B cell (primary cell): ENCODE data around the gene PPP6R1. TPM values are rescaled to one million over a fixed set of nuclear protein-coding genes. Genes with fewer than 3 reads are reported as not detected.

Source experiments
- ATAC-seq: fragments of 200-7000 bp; cut with Tn5 transposase; one replicate; pipeline ENCODE4 v1.10.0; 2021; ENCODE audit warnings: low read depth, mild to moderate bottlenecking, moderate number of reproducible peaks, moderate library complexity
- CTCF ChIA-PET: fragments of 350-600 bp; sonication (Branson Sonifier 250); formaldehyde crosslinking; loops from one replicate; lab custom pipeline; 2021; ENCODE audit warnings: antibody characterized with exemption, inconsistent platforms; lab: Charles Lee
- POLR2A ChIA-PET: fragments of 350-600 bp; sonication (Branson Sonifier 250); formaldehyde crosslinking; loops from one replicate; lab custom pipeline; 2021; ENCODE audit warnings: antibody characterized with exemption; lab: Charles Lee
- DNase-seq: peaks from one replicate; pipeline ENCODE4 v3.0.0; 2013
- H2AFZ ChIP-seq: 2 replicates; pipeline ENCODE4 v1.6.1; 2012; ENCODE audit warnings: mild to moderate bottlenecking, low read depth, low read length; ENCODE audit not compliant: insufficient read depth, poor library complexity, severe bottlenecking
- H3K27ac ChIP-seq, 2 donors: 1 replicate in 1 of 2; 2 replicates in 1 of 2; pipeline ENCODE4 v1.5.1; 2012 to 2013; ENCODE audit warnings: low read length in 2 of 2, mild to moderate bottlenecking in 2 of 2, moderate library complexity in 1 of 2
- H3K27me3 ChIP-seq, 4 experiments: fragments of 200-600 bp in 1 of 4; sonication (generic) in 1 of 4; replicated peaks in 1 of 4; 1 replicate in 2 of 4; 2 replicates in 2 of 4; pipeline versions ENCODE4 v1.6.1 to v1.7.0; 2013 to 2016; ENCODE audit warnings: low read length in 3 of 4, mild to moderate bottlenecking in 2 of 4, mixed read lengths in 1 of 4, moderate library complexity in 1 of 4; ENCODE audit not compliant: insufficient read depth in 4 of 4, control insufficient read depth in 3 of 4; ENCODE audit errors: control extremely low read depth in 1 of 4
- H3K36me3 ChIP-seq, 2 experiments: replicated peaks in 1 of 2; 1 replicate in 1 of 2; 2 replicates in 1 of 2; pipeline versions ENCODE4 v1.6.1 to v1.7.1; 2013; ENCODE audit warnings: low read length in 1 of 2; ENCODE audit not compliant: insufficient read depth in 2 of 2, control insufficient read depth in 1 of 2; ENCODE audit errors: control extremely low read depth in 1 of 2, extremely low read depth in 1 of 2
- H3K4me1 ChIP-seq, 2 donors: fragments of 200-600 bp in 1 of 2; sonication (generic) in 1 of 2; 1 replicate in 1 of 2; 2 replicates in 1 of 2; pipeline versions ENCODE4 v1.5.1 to v1.6.1; 2013 to 2017; ENCODE audit warnings: low read length in 2 of 2; ENCODE audit not compliant: control insufficient read depth in 2 of 2, insufficient read depth in 2 of 2
- H3K4me2 ChIP-seq: replicated peaks from 2 replicates; pipeline ENCODE3; 2012; ENCODE audit warnings: mild to moderate bottlenecking, low read depth, low read length; ENCODE audit not compliant: poor library complexity, severe bottlenecking
- H3K4me3 ChIP-seq, 5 experiments: fragments of 200-600 bp in 1 of 5; sonication (generic) in 1 of 5; 1 replicate in 3 of 5; 2 replicates in 2 of 5; pipeline versions ENCODE4 v1.5.1 to v1.7.0; 2011 to 2016; ENCODE audit warnings: low read length in 4 of 5, mild to moderate bottlenecking in 4 of 5, low read depth in 2 of 5, control low read depth in 1 of 5, moderate library complexity in 1 of 5; ENCODE audit not compliant: insufficient read depth in 1 of 5; ENCODE audit errors: control extremely low read depth in 1 of 5, extremely low read depth in 1 of 5
- H3K79me2 ChIP-seq: fragments of 200-600 bp; sonication (generic); one replicate; pipeline ENCODE4 v1.6.0; 2016; ENCODE audit warnings: low read length; ENCODE audit not compliant: control insufficient read depth, insufficient read depth
- H3K9ac ChIP-seq: fragments of 200-600 bp; sonication (generic); 2 replicates; pipeline ENCODE4 v1.6.1; 2017; ENCODE audit warnings: mild to moderate bottlenecking, low read length, moderate library complexity
- H3K9me3 ChIP-seq, 3 donors: one replicate each; pipeline versions ENCODE4 v1.6.1 to v1.7.1; 2013; ENCODE audit warnings: low read length in 2 of 3; ENCODE audit not compliant: control insufficient read depth in 2 of 3, insufficient read depth in 1 of 3; ENCODE audit errors: control extremely low read depth in 1 of 3
- H4K20me1 ChIP-seq: 2 replicates; pipeline ENCODE4 v1.6.0; 2012; ENCODE audit warnings: mild to moderate bottlenecking, low read length; ENCODE audit not compliant: insufficient read depth, control insufficient read depth, poor library complexity, severe bottlenecking
- H3K27ac Mint-ChIP-seq: one replicate; pipeline ENCODE4 v1.8.0; 2021; ENCODE audit warnings: mixed read lengths
- H3K27me3 Mint-ChIP-seq: one replicate; pipeline ENCODE4 v1.8.0; 2021; ENCODE audit warnings: mixed read lengths
- H3K4me1 Mint-ChIP-seq: one replicate; pipeline ENCODE4 v1.8.0; 2021; ENCODE audit warnings: mixed read lengths
- H3K4me3 Mint-ChIP-seq: one replicate; pipeline ENCODE4 v1.8.0; 2021; ENCODE audit warnings: mixed read lengths
- H3K9me3 Mint-ChIP-seq: one replicate; pipeline ENCODE4 v1.8.0; 2022; ENCODE audit warnings: mixed read lengths; ENCODE audit not compliant: insufficient read depth
- EZH2 ChIP-seq: IDR thresholded peaks from 2 replicates; pipeline ENCODE4 v1.6.1; 2012; ENCODE audit warnings: borderline replicate concordance, low read depth, mild to moderate bottlenecking, moderate library complexity, low read length; ENCODE audit not compliant: insufficient read depth, poor library complexity, severe bottlenecking
- WGBS: methylation state at CpG from one replicate; pipeline ENCODE4 v1.1.5; 2013; ENCODE audit warnings: missing lambda C conversion rate; ENCODE audit not compliant: insufficient coverage; 5-methylcytosine and 5-hydroxymethylcytosine counted together
- intact Hi-C: fragments of 100-400 bp; cut with micrococcal nuclease; formaldehyde crosslinking; loops from one replicate; pipeline ENCODE4 v1.10.0; 2022
- polyA plus RNA-seq: library from polyadenylated mRNA; depleted of rRNA; stranded (reverse); fragments of >200 nt; gene quantifications from 2 replicates; pipeline ENCODE4 v1.2.3, GENCODE V29; 2012
- total RNA-seq, 2 donors: library from RNA; stranded (reverse); fragments of 120-200 nt in 1 of 2; gene quantifications; 1 replicate in 1 of 2; 2 replicates in 1 of 2; pipeline versions ENCODE4 v1.2.3 to v1.2.4, GENCODE V29; 2013 to 2022
- TF ChIP-seq, protein P1 (sequence below): fragments of 200-600 bp; IDR thresholded peaks from one replicate; pipeline ENCODE4 v1.8.0; 2022; ENCODE audit warnings: antibody characterized with exemption, mild to moderate bottlenecking

The PPP6R1 gene
- total and polyA plus RNA-seq, 2 donors (not counting 1 experiment from before 2014, with no cell fraction given): 122 to 193 TPM

DNA sequence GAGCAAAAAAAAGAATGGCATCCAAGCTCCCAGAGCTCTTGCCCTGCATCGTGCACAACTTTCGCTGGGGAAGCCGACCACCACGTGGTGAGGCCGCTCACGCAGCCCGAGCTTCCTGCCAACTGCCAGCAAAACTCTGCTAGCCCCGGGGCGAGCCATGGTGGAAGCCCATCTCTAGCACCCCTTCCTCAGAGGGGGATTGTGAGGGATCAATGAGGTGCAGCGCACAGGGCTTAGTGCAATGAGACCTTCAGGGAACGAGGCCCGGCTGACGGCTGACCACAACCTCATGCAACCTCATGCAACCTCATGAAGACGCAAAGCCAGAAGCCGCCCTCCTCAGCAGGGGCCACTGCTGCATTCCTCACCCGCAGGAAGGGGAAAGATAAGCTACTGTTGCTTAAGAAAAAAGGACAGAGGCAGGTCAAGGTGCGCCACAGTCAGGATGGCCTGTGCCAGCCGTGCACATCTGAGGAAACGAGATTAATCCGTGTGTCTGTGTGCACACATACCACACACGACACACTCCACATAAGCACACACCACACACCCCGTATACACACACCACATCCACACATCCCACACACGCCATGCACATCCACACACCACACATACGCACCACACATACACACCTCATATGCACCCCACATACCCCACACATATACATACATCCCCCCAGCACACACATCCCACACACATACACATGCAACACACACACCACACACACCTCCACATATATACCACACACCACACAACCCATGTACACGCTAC lies 11.5 kb upstream of the PPP6R1 start:
- Mint-ChIP-seq H3K9me3 (no peaks in the 10 kb centered on the region), H3K27ac (no peak overlapping the region), H3K27me3 (no peaks in the 10 kb centered on the region), H3K4me1 (peaks cover 14% of the 10 kb centered on the region), H3K4me3 (no peak overlapping the region)
- Histone ChIP-seq H3K4me3 (no peak overlapping the region), H2AFZ (no peak overlapping the region), H3K9ac (no peak overlapping the region), H3K79me2 (peaks cover 67% of the 10 kb centered on the region), H3K4me2 (no peak overlapping the region), H3K9me3 (no peaks in the 10 kb centered on the region), H3K36me3 (peaks cover 0 to 17% of the 10 kb centered on the region in 2 experiments), H3K27ac (no peak overlapping the region), H3K27me3 (no peaks in the 10 kb centered on the region), H4K20me1 (peaks cover 16% of the 10 kb centered on the region), H3K4me1 (peaks cover 8 to 9% of the 10 kb centered on the region in 2 donors)
- DNase-seq: no peak
- ATAC-seq: no peak
- no peak for TF ChIP-seq EZH2
- TF ChIP-seq, protein P1, sequence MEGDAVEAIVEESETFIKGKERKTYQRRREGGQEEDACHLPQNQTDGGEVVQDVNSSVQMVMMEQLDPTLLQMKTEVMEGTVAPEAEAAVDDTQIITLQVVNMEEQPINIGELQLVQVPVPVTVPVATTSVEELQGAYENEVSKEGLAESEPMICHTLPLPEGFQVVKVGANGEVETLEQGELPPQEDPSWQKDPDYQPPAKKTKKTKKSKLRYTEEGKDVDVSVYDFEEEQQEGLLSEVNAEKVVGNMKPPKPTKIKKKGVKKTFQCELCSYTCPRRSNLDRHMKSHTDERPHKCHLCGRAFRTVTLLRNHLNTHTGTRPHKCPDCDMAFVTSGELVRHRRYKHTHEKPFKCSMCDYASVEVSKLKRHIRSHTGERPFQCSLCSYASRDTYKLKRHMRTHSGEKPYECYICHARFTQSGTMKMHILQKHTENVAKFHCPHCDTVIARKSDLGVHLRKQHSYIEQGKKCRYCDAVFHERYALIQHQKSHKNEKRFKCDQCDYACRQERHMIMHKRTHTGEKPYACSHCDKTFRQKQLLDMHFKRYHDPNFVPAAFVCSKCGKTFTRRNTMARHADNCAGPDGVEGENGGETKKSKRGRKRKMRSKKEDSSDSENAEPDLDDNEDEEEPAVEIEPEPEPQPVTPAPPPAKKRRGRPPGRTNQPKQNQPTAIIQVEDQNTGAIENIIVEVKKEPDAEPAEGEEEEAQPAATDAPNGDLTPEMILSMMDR: no peak
- intact Hi-C loops: no loop called here
- POLR2A ChIA-PET: no interaction called here
- CTCF ChIA-PET: no interaction called here
- WGBS: 97% methylated on average over 21 of the region's 25 CpGs

GRCh38 chr19:55269299-55269698 lies 10.5 kb upstream of the PPP6R1 start:
- Histone ChIP-seq H4K20me1 (peaks cover 7% of the 10 kb centered on the region), H2AFZ (no peak overlapping the region), H3K9me3 (no peaks in the 10 kb centered on the region), H3K27me3 (no peaks in the 10 kb centered on the region), H3K4me1 (no peaks in the 10 kb centered on the region), H3K27ac (no peak overlapping the region), H3K79me2 (peaks cover 61% of the 10 kb centered on the region), H3K36me3 (peaks cover 0 to 13% of the 10 kb centered on the region in 2 experiments), H3K4me2 (no peak overlapping the region), H3K9ac (no peak overlapping the region), H3K4me3 (no peak overlapping the region)
- Mint-ChIP-seq H3K4me1 (peaks cover 5% of the 10 kb centered on the region), H3K27me3 (no peaks in the 10 kb centered on the region), H3K9me3 (no peaks in the 10 kb centered on the region), H3K27ac (no peak overlapping the region), H3K4me3 (no peak overlapping the region)
- TF ChIP-seq EZH2: no peak
- TF ChIP-seq, protein P1: no peak
- ATAC-seq: no peak
- POLR2A ChIA-PET: no interaction called here
- intact Hi-C loops: no loop called here
- CTCF ChIA-PET: no interaction called here
- DNase-seq: no peak
- 99% methylated on average over 8 of the region's 8 CpGs for WGBS
